Measurements from ENCODE around the gene CACNA1I. TPM values are rescaled to one million over a fixed set of nuclear protein-coding genes. Genes with fewer than 3 reads are reported as not detected.

The CACNA1I gene
- total and polyA plus RNA-seq, 2 of the 8 experiments (the other 6 are each of a cell fraction or from before 2014, with no cell fraction given) = 0.77 to 1.2 TPM

- H2AFZ ChIP-seq (ENCODE audit: low read length) = no peak overlapping the region
- no peak for FAIRE-seq
- no peak overlapping the region for H2BK5ac ChIP-seq (ENCODE audit: low read depth, low read length)
- no peak overlapping the region for H2BK12ac ChIP-seq (ENCODE audit: low read depth, low read length)
- H4K20me1 ChIP-seq (replicated peaks in 1 of 2; ENCODE audit: control insufficient read depth in 1 of 2, insufficient read depth in 2 of 2, low read length in 2 of 2) = peaks cover 0 to 6% of the 10 kb centered on the region in 2 experiments
- no peak overlapping the region for H3K14ac ChIP-seq (ENCODE audit: insufficient read length)
- H4K8ac ChIP-seq (ENCODE audit: extremely low read depth, insufficient read depth, low read length) = no peak overlapping the region
- no peak overlapping the region for H3K4me2 ChIP-seq (ENCODE audit: insufficient read depth in 1 of 2, low read depth in 2 of 2, low read length in 2 of 2)
- WGBS, 2 experiments (ENCODE audit: extremely low coverage in 1 of 2, insufficient coverage in 1 of 2, insufficient read length in 1 of 2, insufficient replicate concordance in 2 of 2, low coverage in 1 of 2, low lambda C conversion rate in 2 of 2, missing lambda C conversion rate in 1 of 2) = 91% methylated on average over 10 of the region's 10 CpGs; no CpG with 5 or more reads in 1 of the 2 experiments
- H2BK20ac ChIP-seq (ENCODE audit: low read length) = no peak overlapping the region
- no peak overlapping the region for H4K91ac ChIP-seq (replicated peaks; ENCODE audit: insufficient read length, low read length)
- no peak for DNase-seq (ENCODE audit: low read depth in 1 of 2, low spot score in 2 of 2)
- H3K56ac ChIP-seq (replicated peaks; ENCODE audit: insufficient read length, low read depth, low read length) = no peak overlapping the region
- H2BK15ac ChIP-seq (ENCODE audit: low read length) = no peak overlapping the region
- CTCF ChIA-PET (ENCODE audit: partially characterized antibody) = interaction anchor here (2.1 to 3.9 kb wide), 2 partner anchors 8 to 12 kb away, joined by 7 to 15 read pairs; no protein-coding TSS in a partner anchor
- H3K23ac ChIP-seq (ENCODE audit: insufficient read length) = no peak overlapping the region
- H3K23me2 ChIP-seq (ENCODE audit: low read depth, low read length) = peaks cover 5% of the 10 kb centered on the region; the same call in 1 of the 2 replicates
- H3K4me1 ChIP-seq (replicated peaks in 1 of 4; ENCODE audit: control insufficient read depth in 3 of 4, insufficient read depth in 4 of 4, low read length in 3 of 4) = peaks cover 0 to 8% (median 2%) of the 10 kb centered on the region in 4 experiments; a peak in 3 of 7 replicates
- H3K79me1 ChIP-seq (ENCODE audit: low read depth, low read length) = no peaks in the 10 kb centered on the region
- peaks cover 0 to 2% (median 0%) of the 10 kb centered on the region in 4 experiments; a peak in 2 of 7 replicates for H3K27me3 ChIP-seq (replicated peaks in 1 of 4; ENCODE audit: control insufficient read depth in 3 of 4, extremely low read depth in 1 of 4, insufficient read depth in 3 of 4, low read length in 3 of 4)
- H3K9me3 ChIP-seq (ENCODE audit: insufficient read depth in 2 of 2, low read depth in 1 of 2, low read length in 1 of 2) = peaks cover 0 to 7% of the 10 kb centered on the region in 2 experiments; a peak in 1 of 4 replicates
- H3K4me3 ChIP-seq (ENCODE audit: extremely low read depth in 1 of 4, insufficient read depth in 2 of 4, low read depth in 3 of 4, low read length in 4 of 4) = no peak overlapping the region
- no peak overlapping the region for H3K27ac ChIP-seq (ENCODE audit: low read depth, low read length)
- no peak overlapping the region for H4K5ac ChIP-seq (ENCODE audit: insufficient read length, low read depth, low read length)
- no peak overlapping the region for H3K18ac ChIP-seq (ENCODE audit: extremely low read depth, low read length)
- no peak overlapping the region for H2BK120ac ChIP-seq (replicated peaks; ENCODE audit: low read depth, low read length)
- POLR2A ChIA-PET (ENCODE audit: partially characterized antibody) = interaction anchor here (0.7 to 1.1 kb wide), 2 partner anchors 9 to 29 kb away, joined by 3 read pairs; no protein-coding TSS in a partner anchor
- no peaks in the 10 kb centered on the region for H3K36me3 ChIP-seq (ENCODE audit: control insufficient read depth in 2 of 4, insufficient read depth in 4 of 4, low read length in 3 of 4)
- H3K9ac ChIP-seq (replicated peaks in 1 of 4; ENCODE audit: extremely low read depth in 1 of 4, low read depth in 3 of 4, low read length in 3 of 4) = no peak overlapping the region
- H3K4ac ChIP-seq (replicated peaks; ENCODE audit: insufficient read length, low read depth, low read length) = no peak overlapping the region
- no peaks in the 10 kb centered on the region for H3K79me2 ChIP-seq (ENCODE audit: control insufficient read depth in 1 of 2, insufficient read depth in 2 of 2, low read length in 2 of 2)
- no peak overlapping the region for H2AK5ac ChIP-seq (ENCODE audit: low read depth, low read length)
- TF ChIP-seq NANOG (IDR thresholded peaks at IDR 0.05; ENCODE audit: insufficient read depth, low read depth, low read length, poor library complexity, severe bottlenecking) (no peak), GABPA (IDR thresholded peaks at IDR 0.05; ENCODE audit: borderline replicate concordance, insufficient read depth, low read length) (no peak), EP300 (IDR thresholded peaks at IDR 0.05; ENCODE audit: borderline replicate concordance in 1 of 2, low read depth in 2 of 2, low read length in 2 of 2) (no peak), CHD1 (IDR thresholded peaks at IDR 0.05; ENCODE audit: low read depth, low read length) (no peak), HDAC2 (IDR thresholded peaks at IDR 0.05; ENCODE audit: borderline replicate concordance in 1 of 2, low read depth in 2 of 2, low read length in 2 of 2) (no peak), RFX5 (IDR thresholded peaks at IDR 0.05; ENCODE audit: borderline replicate concordance, low read depth, low read length) (no peak), SP4 (IDR thresholded peaks at IDR 0.05; ENCODE audit: low read length) (no peak), CREB1 (IDR thresholded peaks at IDR 0.05) (no peak), CEBPB (IDR thresholded peaks at IDR 0.05; ENCODE audit: low read depth, low read length) (no peak), CTBP2 (IDR thresholded peaks at IDR 0.05; ENCODE audit: borderline replicate concordance, insufficient read depth, insufficient read length, low read length) (no peak), E2F6 (IDR thresholded peaks at IDR 0.05) (no peak)
Measured at GRCh38 chr22:39613549-39613921, 43.0 kb downstream of the CACNA1I start.
